ENCODE data around the gene RIPOR2.
"Not testable (repeated sequence)": the region's sequence is repeated elsewhere in the genome, so short reads cannot be mapped to it uniquely, and the experiment has no call there.

RIPOR2 gene

DNA sequence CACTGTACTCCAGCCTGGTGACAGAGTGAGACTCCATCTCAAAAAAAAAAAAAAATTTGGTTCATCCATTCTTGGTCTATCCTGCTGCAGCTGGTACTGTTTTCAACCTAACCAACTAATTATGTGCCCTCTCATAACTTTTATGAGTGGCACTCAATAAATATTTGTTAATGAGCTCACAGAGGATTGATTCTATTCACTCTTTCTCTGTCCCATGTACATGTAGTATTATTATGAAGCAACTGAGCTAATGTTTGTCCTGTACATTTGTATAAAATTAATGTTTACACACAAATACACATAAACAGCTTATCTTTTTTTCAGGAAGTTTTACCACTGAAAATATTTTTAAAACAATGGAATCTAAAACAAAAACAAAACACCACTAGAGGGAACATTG lies 10.1 kb downstream of the RIPOR2 start:
- no peak for DNase-seq (ENCODE audit: low read depth in 3 of 3)

GRCh38 chr6:24924580-24925356 lies 11.0 kb downstream of the RIPOR2 start:
- no peak for DNase-seq (ENCODE audit: low read depth in 3 of 3)

DNA sequence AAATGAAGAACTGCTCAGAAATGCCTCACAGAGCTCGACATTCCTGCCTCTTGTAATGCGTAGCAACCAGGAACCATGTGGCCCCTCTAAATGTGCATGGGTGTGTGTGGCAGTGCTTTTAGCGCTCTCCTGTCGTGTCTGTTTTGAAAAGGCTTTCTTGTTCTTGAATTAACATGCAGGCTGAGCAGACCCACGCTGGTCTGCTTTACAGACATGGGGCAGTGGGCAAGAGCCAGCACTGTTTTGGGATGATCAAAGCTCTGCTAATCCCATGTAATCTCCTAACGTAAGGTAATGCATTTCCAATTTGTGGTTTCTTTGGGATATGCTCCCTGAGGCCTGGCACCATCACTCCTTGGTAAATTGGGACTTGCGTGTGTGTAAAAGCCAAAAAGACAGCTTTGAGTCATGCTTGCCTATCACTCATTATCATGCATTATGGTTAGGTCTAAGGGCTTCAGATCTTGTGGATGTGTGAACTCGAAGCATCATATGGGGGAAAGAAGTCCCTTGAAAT lies 11.8 kb downstream of the RIPOR2 start:
- DNase-seq (ENCODE audit: low read depth in 3 of 3) = no peak

- DNase-seq (ENCODE audit: low read depth in 3 of 3) = no peak
Measured at GRCh38 chr6:24922814-24923213, 12.9 kb downstream of the RIPOR2 start.

GRCh38 chr6:24922170-24922569 lies 13.6 kb downstream of the RIPOR2 start:
- no peak for DNase-seq (ENCODE audit: low read depth in 3 of 3)

DNA sequence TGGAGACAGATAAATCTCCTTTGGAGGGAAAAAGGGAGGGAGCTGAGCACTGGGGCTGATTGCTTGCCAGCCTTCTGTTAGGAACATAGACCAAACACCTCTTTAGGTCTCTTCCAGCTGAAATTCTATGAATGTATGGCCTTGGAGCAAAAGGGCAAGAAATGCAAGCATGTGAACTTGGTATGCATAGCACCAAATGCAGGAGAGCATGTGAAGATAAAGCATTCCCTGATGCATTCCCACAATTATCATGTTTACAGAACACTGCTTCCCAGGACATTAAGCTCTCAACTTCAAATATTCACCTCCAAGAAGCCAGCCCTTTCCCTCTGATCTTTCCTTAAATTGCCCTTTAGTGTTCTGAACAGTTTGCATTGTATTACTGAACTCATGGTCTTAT lies 15.6 kb downstream of the RIPOR2 start:
- DNase-seq (ENCODE audit: low read depth in 3 of 3) = no peak

- no peak for DNase-seq (ENCODE audit: low read depth in 3 of 3)
Measured at GRCh38 chr6:24919056-24919892, 16.5 kb downstream of the RIPOR2 start.

DNA sequence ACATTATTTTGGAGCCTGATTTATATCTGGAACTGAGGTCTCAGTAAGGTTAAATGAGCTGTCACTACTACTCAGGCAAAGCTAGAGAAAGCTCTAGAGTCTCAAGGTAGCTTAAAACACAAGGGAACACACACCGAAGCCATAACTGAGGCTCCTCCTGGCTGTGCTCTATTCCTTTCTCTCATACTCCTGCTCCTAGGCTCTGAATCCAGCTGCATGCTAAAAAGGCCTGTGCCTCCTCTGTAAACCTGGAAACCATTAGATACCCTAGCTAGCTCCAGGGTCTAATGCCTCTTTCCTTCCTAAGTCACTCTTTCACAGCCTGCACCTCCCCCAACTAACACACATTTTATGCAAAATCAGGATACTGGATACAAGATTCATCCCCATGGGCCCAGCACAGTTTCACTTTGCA lies 17.1 kb downstream of the RIPOR2 start:
- no peak for DNase-seq (ENCODE audit: low read depth in 3 of 3)

DNA sequence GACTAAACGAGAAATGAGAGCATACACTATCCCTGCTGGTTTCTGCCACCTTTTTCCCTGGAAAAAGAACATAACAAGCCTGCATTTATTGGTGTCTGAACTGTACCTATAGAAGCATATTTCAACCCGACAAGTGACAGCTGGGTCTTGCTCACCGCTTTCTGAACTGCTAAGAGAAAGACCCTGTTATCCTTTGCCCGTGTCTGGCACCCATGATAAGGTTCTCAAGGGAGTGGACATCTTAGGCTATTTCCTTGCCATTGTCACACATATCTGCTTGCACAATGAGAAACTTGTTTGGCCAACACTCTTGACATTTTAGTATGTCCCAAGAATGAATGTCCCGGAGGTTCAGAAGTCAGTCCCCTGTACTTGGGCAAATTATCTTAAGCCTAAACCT lies 19.3 kb downstream of the RIPOR2 start:
- no peak for DNase-seq (ENCODE audit: low read depth in 3 of 3)

GRCh38 chr6:24915641-24916040 lies 20.1 kb downstream of the RIPOR2 start:
- no peak for DNase-seq (ENCODE audit: low read depth in 3 of 3)

GRCh38 chr6:24914082-24914481 lies 21.7 kb downstream of the RIPOR2 start:
- DNase-seq (ENCODE audit: low read depth in 3 of 3) = not testable (repeated sequence)

DNA sequence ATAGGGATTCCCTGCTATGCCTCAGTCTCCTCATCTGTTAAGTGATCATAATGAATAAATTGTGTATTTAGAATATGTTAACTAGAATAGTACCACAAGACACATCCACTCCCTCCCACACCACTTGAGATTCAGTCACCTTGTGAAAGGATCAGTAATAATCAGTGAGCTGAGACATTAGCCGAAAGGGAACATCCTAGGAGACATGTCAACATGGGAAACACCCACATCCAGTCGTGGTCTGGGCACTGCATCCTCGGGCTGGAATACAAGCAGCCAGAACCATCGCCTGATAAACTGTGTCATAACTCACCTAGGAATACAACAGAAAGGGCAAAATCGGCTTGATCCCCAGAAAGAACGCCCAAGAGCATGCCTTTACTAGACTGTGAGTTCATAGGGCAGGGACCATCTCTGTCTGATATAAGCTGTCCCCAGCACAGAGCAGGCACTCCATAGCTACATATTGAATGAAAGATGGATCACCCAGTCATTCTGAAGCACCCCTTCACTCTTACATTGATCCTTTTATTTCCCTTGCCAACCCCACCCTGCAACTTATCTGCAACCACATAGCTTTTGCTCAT lies 23.9 kb downstream of the RIPOR2 start:
- DNase-seq (ENCODE audit: low read depth in 3 of 3) = no peak

GRCh38 chr6:24910961-24911725 lies 24.6 kb downstream of the RIPOR2 start:
- DNase-seq (ENCODE audit: low read depth in 3 of 3) = peak in 1 of 3 experiments; percentile 36

DNA sequence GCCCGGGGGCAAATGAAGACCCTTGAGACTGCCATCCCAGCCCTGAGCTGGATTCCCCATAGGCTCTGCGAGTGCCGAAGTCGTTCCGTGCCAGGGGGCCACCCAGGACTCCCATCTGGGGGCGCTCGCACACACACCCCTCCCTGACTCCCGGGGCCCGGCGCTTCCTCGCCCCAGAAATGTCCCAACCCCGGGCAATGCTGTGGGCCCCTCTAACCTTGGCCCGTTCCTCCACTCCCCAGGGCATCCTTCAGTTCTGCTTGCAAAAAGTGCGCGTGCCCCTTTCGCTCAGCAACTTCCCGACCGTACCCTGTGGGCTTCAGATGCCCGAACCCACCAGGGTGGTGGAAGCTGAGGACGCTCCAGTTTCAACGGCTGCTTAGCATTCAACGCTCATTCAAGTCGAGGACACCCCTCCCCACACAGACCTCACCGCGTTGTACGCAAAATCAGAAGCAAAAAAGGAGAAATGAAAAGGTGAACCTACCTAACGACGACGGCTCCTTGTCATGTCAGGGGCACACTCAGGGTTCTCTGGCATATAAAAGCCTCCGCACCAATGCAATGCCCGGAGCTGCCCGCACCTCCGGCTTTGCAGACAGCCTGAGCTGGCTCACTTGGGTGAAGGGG lies 25.3 kb downstream of the RIPOR2 start:
- DNase-seq (ENCODE audit: low read depth in 3 of 3) = no peak

DNA sequence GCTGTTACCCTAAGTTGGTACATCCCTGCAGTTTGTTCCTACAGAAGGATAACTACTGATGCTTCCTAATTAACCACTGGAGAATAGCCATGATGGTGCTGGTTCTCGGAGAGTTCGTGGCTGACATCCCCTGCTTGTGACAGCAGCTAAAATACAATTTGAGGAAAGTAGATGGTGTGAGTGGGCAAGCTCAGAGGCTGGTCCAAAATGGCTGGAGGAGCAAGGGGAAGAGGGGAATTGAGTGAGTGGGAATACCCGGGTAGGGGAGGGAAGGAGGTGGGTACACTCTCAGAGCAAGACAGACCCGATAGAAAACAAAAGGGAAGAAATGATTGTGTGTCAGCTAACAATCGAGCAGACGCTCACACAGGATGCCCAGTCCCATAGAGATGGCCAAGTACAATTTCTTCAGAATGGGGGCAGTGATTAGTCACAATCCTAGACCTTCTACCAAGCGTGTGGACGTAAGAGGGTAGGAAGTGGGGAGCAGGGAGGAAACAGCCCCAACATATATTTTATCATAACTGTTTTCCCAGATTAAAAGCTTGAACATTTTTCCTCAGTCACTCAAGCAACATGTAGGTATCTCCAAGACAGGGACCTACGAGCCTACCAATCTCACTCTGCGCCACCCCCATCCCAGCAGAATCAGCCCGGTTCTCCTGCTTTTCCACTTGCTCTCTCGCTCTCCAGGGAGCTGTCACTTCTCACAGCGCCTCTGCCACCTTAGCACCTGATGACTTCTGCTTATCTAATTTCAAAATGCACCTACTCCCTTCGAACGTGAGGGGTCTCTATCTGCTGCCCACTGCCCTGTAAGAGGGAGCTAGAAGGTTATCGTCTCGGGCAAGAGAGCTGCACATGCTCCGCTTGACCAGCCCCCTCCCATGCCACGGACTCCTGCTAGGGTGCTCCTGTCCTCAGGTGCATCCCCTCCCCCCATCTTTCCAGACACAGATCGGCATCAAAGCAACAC lies 26.2 kb downstream of the RIPOR2 start:
- DNase-seq (ENCODE audit: low read depth in 3 of 3) = no peak

GRCh38 chr6:24908650-24909035 lies 27.1 kb downstream of the RIPOR2 start:
- no peak for DNase-seq (ENCODE audit: low read depth in 3 of 3)

DNA sequence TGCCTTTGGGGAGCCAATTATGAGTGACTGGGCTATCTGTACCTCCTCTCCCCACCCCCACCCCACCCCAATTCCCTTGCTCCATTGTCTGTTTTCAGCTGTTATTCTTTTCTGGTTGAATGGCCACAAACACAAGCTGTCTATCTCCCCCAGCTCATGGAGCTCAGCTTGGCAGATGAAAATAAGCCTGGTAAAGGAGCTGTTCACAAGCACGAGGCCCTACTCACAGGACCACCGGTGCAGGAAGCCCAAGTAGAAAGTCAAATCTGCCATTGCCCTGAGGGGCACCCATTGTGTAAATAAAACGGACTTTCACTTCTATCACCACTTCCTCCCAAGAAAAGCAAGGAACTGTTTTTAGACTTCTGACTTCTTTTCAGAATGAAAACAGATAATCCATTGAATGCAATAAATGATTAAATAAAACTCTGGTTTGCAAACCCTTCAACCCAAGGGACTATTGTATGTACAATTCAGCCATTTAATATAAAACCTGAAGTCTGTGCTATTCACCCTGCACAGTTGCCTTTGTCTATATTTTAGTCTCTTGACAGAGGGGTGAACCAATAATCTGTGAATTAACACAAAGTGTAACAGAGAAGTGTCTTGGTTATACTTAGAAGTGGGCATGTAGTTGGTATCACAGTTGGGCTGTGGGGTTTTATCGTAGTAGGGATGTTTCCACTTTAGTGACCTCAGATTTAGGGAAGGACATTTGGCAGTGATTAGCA lies 27.7 kb downstream of the RIPOR2 start:
- DNase-seq (ENCODE audit: low read depth in 3 of 3) = no peak

- no peak for DNase-seq (ENCODE audit: low read depth in 3 of 3)
Measured at GRCh38 chr6:24906314-24906713, 29.4 kb downstream of the RIPOR2 start.

- DNase-seq (ENCODE audit: low read depth in 3 of 3) = no peak
Measured at GRCh38 chr6:24905483-24905882, 30.3 kb downstream of the RIPOR2 start.

Data from stimulated activated CD4-positive, alpha-beta T cell treated with anti-CD3 and anti-CD28 coated beads, TNF-alpha, amount 100 ng/mL, for 4 hours (primary cell).